ENCODE results near the gene C14orf119.

Gene C14orf119

GRCh38 chr14:23086565-23086964 is 8.7 kb upstream of the C14orf119 start:
- in situ Hi-C loops (cut with HindIII; ENCODE audit: low sequenced_read_pairs) = no loop called here

GRCh38 chr14:23089498-23090253 is 5.6 kb upstream of the C14orf119 start:
- in situ Hi-C loops (cut with HindIII; ENCODE audit: low sequenced_read_pairs) = no loop called here

- in situ Hi-C loops (cut with HindIII; ENCODE audit: low sequenced_read_pairs) = no loop called here
Observed at GRCh38 chr14:23090254-23090636, 5.1 kb upstream of the C14orf119 start.

GRCh38 chr14:23091294-23092225 is 3.7 kb upstream of the C14orf119 start:
- in situ Hi-C loops (cut with HindIII; ENCODE audit: low sequenced_read_pairs) = no loop called here

- in situ Hi-C loops (cut with HindIII; ENCODE audit: low sequenced_read_pairs) = no loop called here
Observed at GRCh38 chr14:23093104-23093503, 2.2 kb upstream of the C14orf119 start.

- in situ Hi-C loops (cut with HindIII; ENCODE audit: low sequenced_read_pairs) = no loop called here
Observed at GRCh38 chr14:23093526-23093925, 1.8 kb upstream of the C14orf119 start.

- in situ Hi-C loops (cut with HindIII; ENCODE audit: low sequenced_read_pairs) = no loop called here
Observed at GRCh38 chr14:23093991-23094665, 1.2 kb upstream of the C14orf119 start.

GRCh38 chr14:23094666-23095195 is 574 bp upstream of the C14orf119 start, which contains the start of gene ACIN1:
ACIN1 (minus strand) TSS chr14:23095136; CDS start chr14:23095112, 24 bp downstream.
- in situ Hi-C loops (cut with HindIII; ENCODE audit: low sequenced_read_pairs) = no loop called here

GRCh38 chr14:23097786-23098185 is 2.5 kb downstream of the C14orf119 start:
- in situ Hi-C loops (cut with HindIII; ENCODE audit: low sequenced_read_pairs) = no loop called here

- in situ Hi-C loops (cut with HindIII; ENCODE audit: low sequenced_read_pairs) = no loop called here
Observed at GRCh38 chr14:23099212-23099861, 4.0 kb downstream of the C14orf119 start.

- in situ Hi-C loops (cut with HindIII; ENCODE audit: low sequenced_read_pairs) = no loop called here
Observed at GRCh38 chr14:23101213-23101970, 6.1 kb downstream of the C14orf119 start.

- in situ Hi-C loops (cut with HindIII; ENCODE audit: low sequenced_read_pairs) = no loop called here
Observed at GRCh38 chr14:23101986-23102625, 6.8 kb downstream of the C14orf119 start.

- in situ Hi-C loops (cut with HindIII; ENCODE audit: low sequenced_read_pairs) = no loop called here
Observed at GRCh38 chr14:23102801-23103200, 7.5 kb downstream of the C14orf119 start.

- in situ Hi-C loops (cut with HindIII; ENCODE audit: low sequenced_read_pairs) = no loop called here
Observed at GRCh38 chr14:23103581-23103980, 8.3 kb downstream of the C14orf119 start.

GRCh38 chr14:23104070-23104590 is 8.8 kb downstream of the C14orf119 start:
- in situ Hi-C loops (cut with HindIII; ENCODE audit: low sequenced_read_pairs) = no loop called here

- in situ Hi-C loops (cut with HindIII; ENCODE audit: low sequenced_read_pairs) = no loop called here
Observed at GRCh38 chr14:23104591-23105347, 9.5 kb downstream of the C14orf119 start, which contains the start of gene CIROP. CIROP (minus strand) TSS chr14:23104989; CDS start chr14:23104920, 69 bp downstream.

GRCh38 chr14:23105348-23105824 is 10.1 kb downstream of the C14orf119 start:
- in situ Hi-C loops (cut with HindIII; ENCODE audit: low sequenced_read_pairs) = no loop called here

GRCh38 chr14:23106747-23107045 is 11.4 kb downstream of the C14orf119 start:
- in situ Hi-C loops (cut with HindIII; ENCODE audit: low sequenced_read_pairs) = no loop called here

Data from endothelial cell of hepatic sinusoid (primary cell).